CD14-positive monocyte (primary cell): ENCODE results near the gene RCAN2. TPM values are rescaled to one million over a fixed set of nuclear protein-coding genes. Genes with fewer than 3 reads are reported as not detected.

Experiments
- DNase-seq, 3 donors: peaks; one replicate each; pipeline ENCODE4 v3.0.0-alpha.2; 2011 to 2022
- H2AFZ ChIP-seq: 2 replicates; pipeline ENCODE4 v1.6.0; 2012; ENCODE audit warnings: mild to moderate bottlenecking, low read depth, low read length, inconsistent platforms; ENCODE audit not compliant: insufficient read depth, poor library complexity, severe bottlenecking
- H3K27ac ChIP-seq, 2 donors: 1 replicate in 1 of 2; 2 replicates in 1 of 2; pipeline ENCODE4 v1.5.1; 2012 to 2013; ENCODE audit warnings: low read length in 2 of 2, control low read depth in 1 of 2, inconsistent platforms in 1 of 2, low read depth in 1 of 2, mild to moderate bottlenecking in 1 of 2
- H3K27me3 ChIP-seq, 2 donors: one replicate each; pipeline versions ENCODE4 v1.6.0 to v1.6.1; 2011 to 2013; ENCODE audit warnings: low read length in 2 of 2; ENCODE audit not compliant: control insufficient read depth in 2 of 2, insufficient read depth in 2 of 2
- H3K36me3 ChIP-seq, 2 donors: replicated peaks in 1 of 2; 1 replicate in 1 of 2; 2 replicates in 1 of 2; pipeline versions ENCODE4 v1.5.1 to v1.6.1; 2012 to 2013; ENCODE audit warnings: low read length in 2 of 2, control low read depth in 1 of 2, inconsistent platforms in 1 of 2, mild to moderate bottlenecking in 1 of 2; ENCODE audit not compliant: insufficient read depth in 2 of 2, control insufficient read depth in 1 of 2
- H3K4me1 ChIP-seq, 2 donors: 1 replicate in 1 of 2; 2 replicates in 1 of 2; pipeline versions ENCODE4 v1.5.1 to v1.6.1; 2012 to 2013; ENCODE audit warnings: low read length in 2 of 2, control low read depth in 1 of 2, inconsistent platforms in 1 of 2, mild to moderate bottlenecking in 1 of 2, moderate library complexity in 1 of 2; ENCODE audit not compliant: insufficient read depth in 2 of 2, control insufficient read depth in 1 of 2
- H3K4me2 ChIP-seq: replicated peaks from 2 replicates; pipeline ENCODE3; 2012; ENCODE audit warnings: low read length, moderate library complexity, mild to moderate bottlenecking; ENCODE audit not compliant: poor library complexity, severe bottlenecking; ENCODE audit errors: extremely low read depth
- H3K4me3 ChIP-seq, 3 experiments: fragments of 200-600 bp in 1 of 3; sonication (generic) in 1 of 3; replicated peaks in 1 of 3; 1 replicate in 2 of 3; 2 replicates in 1 of 3; pipeline ENCODE4 v1.5.1; 2011 to 2013; ENCODE audit warnings: low read length in 3 of 3, mild to moderate bottlenecking in 3 of 3, control low read depth in 2 of 3, low read depth in 2 of 3, inconsistent platforms in 1 of 3, moderate library complexity in 1 of 3
- H3K79me2 ChIP-seq: 2 replicates; pipeline ENCODE4 v1.6.0; 2012; ENCODE audit warnings: mild to moderate bottlenecking, control low read depth, inconsistent platforms, low read length, moderate library complexity; ENCODE audit not compliant: insufficient read depth
- H3K9ac ChIP-seq: 2 replicates; pipeline ENCODE4 v1.6.0; 2017; ENCODE audit warnings: low read length, mild to moderate bottlenecking; ENCODE audit not compliant: insufficient read depth, poor library complexity, severe bottlenecking
- H3K9me3 ChIP-seq, 2 donors: replicated peaks in 1 of 2; 1 replicate in 1 of 2; 2 replicates in 1 of 2; pipeline versions ENCODE4 v1.5.1 to v1.6.1; 2012 to 2013; ENCODE audit warnings: low read length in 2 of 2, control low read depth in 1 of 2; ENCODE audit not compliant: control insufficient read depth in 1 of 2, insufficient read depth in 1 of 2
- H4K20me1 ChIP-seq: 2 replicates; pipeline ENCODE4 v1.6.0; 2012; ENCODE audit warnings: mild to moderate bottlenecking, low read length, control low read depth, moderate library complexity; ENCODE audit not compliant: insufficient read depth
- H3K27ac Mint-ChIP-seq, 7 donors: one replicate each; pipeline ENCODE4 v1.8.0; 2020; ENCODE audit warnings: mild to moderate bottlenecking in 7 of 7, mixed read lengths in 7 of 7, moderate library complexity in 6 of 7, inconsistent platforms in 2 of 7
- H3K27me3 Mint-ChIP-seq, 3 donors: one replicate each; pipeline ENCODE4 v1.8.0; 2021 to 2022; ENCODE audit warnings: low read depth in 3 of 3, mild to moderate bottlenecking in 3 of 3, mixed read lengths in 3 of 3, moderate library complexity in 3 of 3, inconsistent platforms in 1 of 3
- H3K36me3 Mint-ChIP-seq, 2 donors: one replicate each; pipeline ENCODE4 v1.8.0; 2020; ENCODE audit warnings: mixed read lengths in 2 of 2, inconsistent platforms in 1 of 2, mild to moderate bottlenecking in 1 of 2
- H3K4me1 Mint-ChIP-seq: one replicate; pipeline ENCODE4 v1.8.0; 2020; ENCODE audit warnings: mild to moderate bottlenecking, mixed read lengths
- H3K4me3 Mint-ChIP-seq, 2 donors: one replicate each; pipeline ENCODE4 v1.8.0; 2020; ENCODE audit warnings: mild to moderate bottlenecking in 2 of 2, mixed read lengths in 2 of 2, moderate library complexity in 1 of 2
- H3K9me3 Mint-ChIP-seq, 7 donors: one replicate each; pipeline ENCODE4 v1.8.0; 2020 to 2022; ENCODE audit warnings: mixed read lengths in 7 of 7, mild to moderate bottlenecking in 6 of 7, moderate library complexity in 6 of 7, inconsistent platforms in 2 of 7
- CTCF ChIP-seq: fragments of 200-600 bp; IDR thresholded peaks from one replicate; pipeline ENCODE4 v1.8.0; 2022; ENCODE audit warnings: antibody characterized with exemption, mild to moderate bottlenecking
- WGBS: methylation state at CpG from one replicate; pipeline ENCODE4 v1.1.5; 2013; ENCODE audit warnings: missing lambda C conversion rate; ENCODE audit not compliant: insufficient coverage; 5-methylcytosine and 5-hydroxymethylcytosine counted together
- intact Hi-C, 2 donors: fragments of 100-400 bp; cut with micrococcal nuclease; formaldehyde crosslinking; loops; one replicate each; pipeline versions ENCODE4 v1.15.0 to v1.15.1; 2023
- polyA plus RNA-seq, 3 donors: library from polyadenylated mRNA; depleted of rRNA in 1 of 3; unstranded in 2 of 3; stranded (reverse) in 1 of 3; fragments of 300-500 nt in 2 of 3; fragments of >200 nt in 1 of 3; fragmentation: Illumina TruSeq in 2 of 3; gene quantifications; 1 replicate in 2 of 3; 2 replicates in 1 of 3; pipeline ENCODE4 v1.2.3, GENCODE V29; 2012 to 2021

RCAN2 gene
- polyA plus RNA-seq, 3 donors = not detected

- peaks cover 0 to 4% (median 0%) of the 10 kb centered on the region in 7 donors for H3K9me3 Mint-ChIP-seq
- no peak for TF ChIP-seq CTCF
- H3K9ac ChIP-seq = no peak overlapping the region
- H4K20me1 ChIP-seq = no peaks in the 10 kb centered on the region
- no peak overlapping the region for H2AFZ ChIP-seq
- H3K36me3 Mint-ChIP-seq = no peaks in the 10 kb centered on the region
- H3K9me3 ChIP-seq = no peaks in the 10 kb centered on the region
- H3K4me2 ChIP-seq = no peak overlapping the region
- H3K79me2 ChIP-seq = no peaks in the 10 kb centered on the region
- H3K4me3 ChIP-seq = no peak overlapping the region
- no peak overlapping the region for H3K27ac ChIP-seq
- H3K27me3 Mint-ChIP-seq = peaks cover 0 to 1% (median 0%) of the 10 kb centered on the region in 3 donors
- no peaks in the 10 kb centered on the region for H3K36me3 ChIP-seq
- no peak overlapping the region for H3K4me3 Mint-ChIP-seq
- no peaks in the 10 kb centered on the region for H3K27me3 ChIP-seq
- intact Hi-C loops = no loop called here
- H3K27ac Mint-ChIP-seq = no peak overlapping the region
- H3K4me1 ChIP-seq = no peaks in the 10 kb centered on the region
- H3K4me1 Mint-ChIP-seq = no peaks in the 10 kb centered on the region
- WGBS = no CpG with 5 or more reads among the region's 4 CpGs
- no peak for DNase-seq
Observed at GRCh38 chr6:46509981-46510510, 18.8 kb upstream of the RCAN2 start.

GRCh38 chr6:46509063-46509462, 17.8 kb upstream of the RCAN2 start:
- H3K36me3 Mint-ChIP-seq = no peaks in the 10 kb centered on the region
- TF ChIP-seq CTCF = no peak
- no peaks in the 10 kb centered on the region for H3K9me3 ChIP-seq
- no peak overlapping the region for H2AFZ ChIP-seq
- no peak overlapping the region for H3K27ac ChIP-seq
- no peaks in the 10 kb centered on the region for H3K36me3 ChIP-seq
- WGBS = 83% methylated on average over 1 of the region's 4 CpGs
- no peaks in the 10 kb centered on the region for H4K20me1 ChIP-seq
- no peaks in the 10 kb centered on the region for H3K79me2 ChIP-seq
- H3K4me2 ChIP-seq = no peak overlapping the region
- H3K9ac ChIP-seq = no peak overlapping the region
- intact Hi-C loops = no loop called here
- H3K27ac Mint-ChIP-seq = no peak overlapping the region
- H3K4me1 Mint-ChIP-seq = no peaks in the 10 kb centered on the region
- H3K27me3 ChIP-seq = no peaks in the 10 kb centered on the region
- H3K27me3 Mint-ChIP-seq = peaks cover 0 to 1% (median 0%) of the 10 kb centered on the region in 3 donors
- no peak overlapping the region for H3K4me3 ChIP-seq
- no peak overlapping the region for H3K4me3 Mint-ChIP-seq
- peaks cover 0 to 4% (median 0%) of the 10 kb centered on the region in 7 donors for H3K9me3 Mint-ChIP-seq
- H3K4me1 ChIP-seq = no peaks in the 10 kb centered on the region
- no peak for DNase-seq
